Motor neuron (in vitro differentiated cells): ENCODE results near the gene LKAAEAR1. TPM values are rescaled to one million over a fixed set of nuclear protein-coding genes. Genes with fewer than 3 reads are reported as not detected.

Experiments used
- ATAC-seq, 8 experiments: fragments of 200-7000 bp; cut with Tn5 transposase; replicated peaks in 6 of 8; 2 replicates each; pipeline ENCODE4 v1.8.0; 2021; ENCODE audit warnings: mild to moderate bottlenecking in 8 of 8, moderate library complexity in 8 of 8
- H3K27ac ChIP-seq, 2 donors: fragments of 250-450 bp; sonication (Bioruptor Pico); 2 replicates each; pipeline ENCODE4 v1.9.0; 2021; ENCODE audit warnings: antibody characterized with exemption in 2 of 2, mild to moderate bottlenecking in 2 of 2, moderate library complexity in 1 of 2
- H3K4me1 ChIP-seq, 2 donors: fragments of 250-450 bp; sonication (Bioruptor Pico); replicated peaks in 1 of 2; 2 replicates each; pipeline ENCODE4 v1.6.1; 2021; ENCODE audit warnings: antibody characterized with exemption in 2 of 2, mild to moderate bottlenecking in 2 of 2, moderate library complexity in 1 of 2
- H3K4me3 ChIP-seq, 5 donors: fragments of 250-450 bp; sonication (Bioruptor Pico); 2 replicates each; pipeline ENCODE4 v1.9.0; 2021; ENCODE audit warnings: antibody characterized with exemption in 5 of 5, mild to moderate bottlenecking in 5 of 5, moderate library complexity in 4 of 5
- WGBS, 10 experiments: fragments of 450-650 bp; shearing (Covaris generic); methylation state at CpG; one replicate each; pipeline ENCODE4 v1.0.0; 2022; 5-methylcytosine and 5-hydroxymethylcytosine counted together
- in situ Hi-C, 9 experiments: fragments of 400-800 bp; cut with MboI; loops; one replicate each; pipeline ENCODE4 v1.15.0; 2021; ENCODE audit warnings: low sequenced_read_pairs in 9 of 9, low pct_unique_long_range_greater_than_20kb in 2 of 9; ENCODE audit not compliant: unreplicated experiment in 9 of 9
- total RNA-seq, 8 experiments: library from RNA; unstranded; fragments of 300-600 nt; gene quantifications; 2 replicates each; pipeline versions ENCODE4 v1.2.3 to v1.2.4, GENCODE V29; 2022

LKAAEAR1 gene
- total RNA-seq, 8 experiments from 2014 or later: 0.52 to 0.76 TPM; not detected in 6

DNA sequence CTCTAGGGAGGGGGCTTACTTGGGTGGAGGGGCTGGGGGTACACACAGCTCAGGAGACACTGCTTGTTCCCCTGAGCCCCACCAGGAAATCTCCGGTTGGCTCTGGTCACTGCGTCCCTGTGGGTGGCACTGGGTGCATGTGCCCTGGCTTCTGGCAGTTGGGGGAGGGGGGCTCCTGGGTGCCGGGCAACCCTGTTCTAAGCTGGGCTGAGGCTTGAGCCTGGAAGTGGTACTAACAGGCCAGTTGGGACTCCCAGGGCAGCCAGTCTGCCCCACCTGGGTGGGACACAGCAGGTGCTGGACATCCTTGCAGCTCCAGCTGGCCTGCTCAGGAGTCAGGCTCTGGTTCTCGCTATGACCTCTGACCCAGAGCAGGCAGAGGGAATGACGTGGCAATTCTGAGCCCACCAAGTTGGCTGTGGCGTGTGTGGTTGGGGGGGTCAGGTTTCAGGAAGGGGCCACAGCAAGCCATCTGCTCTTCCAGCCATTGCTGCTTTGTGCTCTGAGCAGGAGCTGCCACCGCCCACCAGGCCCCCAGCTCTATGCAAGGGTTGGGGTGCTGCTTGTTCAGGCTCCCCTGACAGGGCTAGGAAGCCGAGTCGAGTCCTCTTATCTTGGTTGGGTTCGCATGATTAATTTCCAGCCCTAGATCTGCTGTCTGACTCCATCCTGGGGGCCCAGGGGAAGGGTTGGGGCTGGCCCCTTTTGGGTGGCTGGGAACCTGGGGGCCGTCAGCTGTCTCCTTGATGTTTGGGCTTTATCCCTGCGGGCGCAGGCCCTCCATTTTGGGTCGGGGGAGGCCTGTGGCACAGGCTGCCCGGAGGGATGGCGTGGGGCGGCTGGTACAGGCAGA, 47.6 kb downstream of the LKAAEAR1 start:
- Histone ChIP-seq H3K4me1 (peaks cover 22 to 23% of the 10 kb centered on the region in 2 donors), H3K4me3 (no peak overlapping the region), H3K27ac (no peak overlapping the region)
- WGBS, 10 experiments: 50 to 72% (median 65%) methylated on average over 1 to 2 of the region's 17 CpGs; no CpG with 5 or more reads in 6 of the 10 experiments
- in situ Hi-C loops: no loop called here
- no peak for ATAC-seq

DNA sequence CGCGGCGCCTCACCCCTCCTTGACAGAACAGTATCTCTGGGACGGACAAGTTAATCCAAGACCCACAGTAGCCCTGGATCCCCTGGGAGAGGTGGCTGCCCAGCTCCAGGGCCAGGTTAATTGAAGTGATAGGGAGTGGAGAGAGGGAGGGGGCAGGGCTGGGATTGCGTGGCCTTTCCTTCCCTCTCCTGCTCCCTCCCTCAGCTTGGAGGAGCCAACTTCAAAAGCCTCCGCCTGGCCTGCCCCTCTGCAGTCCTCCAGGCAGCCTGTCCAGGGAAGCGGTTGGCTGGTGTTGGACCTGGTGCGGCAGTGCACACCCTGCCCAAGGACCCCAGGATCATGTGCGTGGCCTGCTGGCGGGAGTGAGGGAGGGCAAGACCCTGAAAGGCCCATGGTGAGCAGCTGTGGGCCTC, 48.3 kb downstream of the LKAAEAR1 start, which contains the start of gene C20orf204:
TSS of gene C20orf204 (plus strand) at position 250 of the 413 bp plus-strand sequence. CDS start at position 392, 142 bp downstream.
- ATAC-seq: peak in 1 of 8 experiments; percentile 7
- H3K27ac ChIP-seq: no peak within 1 kb of the TSS
- in situ Hi-C loops: no loop called here
- H3K4me3 ChIP-seq: no peak within 1 kb of the TSS
- H3K4me1 ChIP-seq: peaks cover 22 to 23% of the 10 kb centered on the region in 2 donors
- 73% methylated on average over 5 of the region's 10 CpGs; no CpG with 5 or more reads in 9 of the 10 experiments for WGBS, 10 experiments

DNA sequence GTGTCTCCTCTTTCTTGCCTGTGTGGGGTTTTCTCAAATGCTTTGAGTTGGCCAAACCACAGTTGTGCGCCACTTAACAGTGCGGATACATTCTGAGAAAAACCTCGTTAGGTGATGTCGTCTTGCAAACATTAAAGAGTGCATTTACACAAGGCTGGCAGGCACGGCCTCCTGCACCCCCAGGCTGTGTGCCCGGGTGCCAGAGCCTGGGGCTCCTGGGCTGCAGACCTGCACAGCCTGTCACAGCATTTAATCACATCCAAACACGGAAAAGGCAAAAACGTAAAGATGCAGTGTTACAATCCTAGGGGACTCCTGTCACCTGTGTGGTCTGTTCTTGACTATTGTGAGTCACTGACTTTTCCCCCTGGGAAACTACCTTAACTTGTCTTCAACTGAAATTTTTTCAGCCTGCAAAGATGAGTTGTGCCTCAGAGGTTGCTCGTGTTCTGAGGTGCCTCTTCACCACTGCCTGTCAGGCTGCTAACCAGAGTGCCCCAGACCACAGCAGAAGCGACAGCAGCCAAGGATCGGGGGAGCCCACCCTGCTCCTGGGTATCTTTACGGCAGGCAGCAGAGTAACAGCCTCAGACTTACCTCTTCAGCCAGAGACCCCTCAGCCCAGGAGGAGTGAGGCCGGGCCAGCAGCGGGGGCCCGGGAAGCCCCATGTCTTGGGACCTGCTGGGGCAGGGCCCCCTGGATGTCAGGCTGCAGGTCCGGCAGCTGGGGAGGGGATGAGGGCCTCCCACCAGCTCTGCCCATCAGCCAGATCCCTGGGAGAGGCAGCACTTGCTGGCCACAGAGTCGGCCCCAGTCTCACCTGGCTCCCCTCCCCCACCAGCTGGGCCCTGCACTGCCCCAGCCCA, 48.9 kb downstream of the LKAAEAR1 start:
- no peak overlapping the region for H3K27ac ChIP-seq
- no peak overlapping the region for H3K4me3 ChIP-seq
- peaks cover 22 to 23% of the 10 kb centered on the region in 2 donors for H3K4me1 ChIP-seq
- in situ Hi-C loops: no loop called here
- no peak for ATAC-seq
- WGBS, 10 experiments: 67 to 100% (median 91%) methylated on average over 1 to 6 of the region's 17 CpGs; no CpG with 5 or more reads in 2 of the 10 experiments

DNA sequence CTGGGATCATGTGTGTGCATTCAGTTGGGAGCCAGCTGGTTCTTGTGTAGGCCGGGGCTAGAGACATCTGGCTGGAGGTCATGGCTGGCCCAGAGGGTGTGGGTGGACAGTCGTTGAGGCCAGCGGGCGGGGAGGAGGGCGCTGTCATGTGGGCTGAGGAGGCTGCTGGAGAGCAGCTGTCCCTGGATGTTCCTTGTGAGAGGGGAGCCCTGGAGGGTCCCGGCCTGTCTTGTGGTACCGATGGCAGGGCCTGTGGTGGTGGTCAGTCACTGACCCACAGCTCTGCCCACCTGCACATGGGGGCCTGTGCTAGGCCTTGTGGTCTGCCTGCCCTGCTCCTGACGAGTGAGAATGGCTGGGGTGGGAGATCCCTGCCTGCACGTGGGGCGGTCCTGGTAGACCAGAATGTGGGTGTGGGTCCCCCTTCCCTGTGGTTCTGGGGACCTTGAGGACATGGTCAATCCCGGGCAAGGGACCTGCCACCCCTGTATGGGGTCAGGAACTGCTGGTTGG, 50.2 kb downstream of the LKAAEAR1 start:
- in situ Hi-C loops: no loop called here
- ATAC-seq: peak in 2 of 8 experiments; percentile 69 to 77
- 10% methylated on average over 2 of the region's 11 CpGs; no CpG with 5 or more reads in 9 of the 10 experiments for WGBS, 10 experiments

More for the DNA sequence above, 50.2 kb downstream of the LKAAEAR1 start:
- no peak overlapping the region for H3K27ac ChIP-seq
- H3K4me1 ChIP-seq: peaks cover 22 to 23% of the 10 kb centered on the region in 2 donors
- no peak overlapping the region for H3K4me3 ChIP-seq

Other genes with a start within 250 kb of the LKAAEAR1 start
- gene ABHD16B, start 222.9 kb downstream of the LKAAEAR1 start, total RNA-seq: under 1 TPM in 1 of 8 experiments, not detected in 7; 0.60 TPM
- 100 to 1,000 TPM in 1 of 8 experiments, 10 to 100 TPM in 7; 41.3 to 108 (median 70.4) TPM for gene TPD52L2, start 219.1 kb downstream of the LKAAEAR1 start, total RNA-seq
- gene DNAJC5, start 189.3 kb downstream of the LKAAEAR1 start, total RNA-seq: 10 to 100 TPM; 31.7 to 80.7 (median 41.5) TPM
- gene UCKL1, start 128.0 kb downstream of the LKAAEAR1 start, total RNA-seq: 10 to 100 TPM; 15.5 to 59.3 (median 24.6) TPM
- 10 to 100 TPM in 7 of 8 experiments, 1 to 10 TPM in 1; 9.3 to 27.9 (median 16.3) TPM for gene ZNF512B, start 114.5 kb downstream of the LKAAEAR1 start, total RNA-seq
- 1 to 10 TPM in 7 of 8 experiments, under 1 TPM in 1; 0.51 to 9.5 (median 6.1) TPM for gene SAMD10, start 104.8 kb downstream of the LKAAEAR1 start, total RNA-seq
- 10 to 100 TPM; 38.2 to 97.9 (median 64.2) TPM for gene PRPF6, start 103.3 kb downstream of the LKAAEAR1 start, total RNA-seq
- 1 to 10 TPM in 4 of 8 experiments, under 1 TPM in 4; 0.61 to 2.5 (median 1.0) TPM for gene C20orf204, start 48.2 kb downstream of the LKAAEAR1 start, total RNA-seq
- gene SOX18, start 34.8 kb downstream of the LKAAEAR1 start, total RNA-seq: under 1 TPM in 6 of 8 experiments, not detected in 2; 0.05 to 0.54 (median 0.21) TPM
- gene TCEA2, start 21.2 kb downstream of the LKAAEAR1 start, total RNA-seq: 10 to 100 TPM; 22.4 to 70.3 (median 37.1) TPM
- gene RGS19, start 4.9 kb downstream of the LKAAEAR1 start, total RNA-seq: 1 to 10 TPM in 7 of 8 experiments, under 1 TPM in 1; 0.92 to 8.8 (median 3.3) TPM
- gene OPRL1, start 4.3 kb downstream of the LKAAEAR1 start, total RNA-seq: 1 to 10 TPM in 4 of 8 experiments, under 1 TPM in 4; 0.15 to 3.1 (median 1.5) TPM
- 1 to 10 TPM in 1 of 8 experiments, under 1 TPM in 3, not detected in 4; 0.11 to 1.3 (median 0.48) TPM for gene NPBWR2, start 23.2 kb upstream of the LKAAEAR1 start, total RNA-seq
- gene MYT1, start 80.1 kb upstream of the LKAAEAR1 start, total RNA-seq: 10 to 100 TPM in 4 of 8 experiments, 1 to 10 TPM in 1, under 1 TPM in 3; 0.10 to 42.7 (median 14.0) TPM
- gene PCMTD2, start 171.3 kb upstream of the LKAAEAR1 start, total RNA-seq: 10 to 100 TPM; 24.1 to 68.5 (median 32.7) TPM